Osteocyte (in vitro differentiated cells): Measurements from ENCODE around the gene MYO10. TPM values are rescaled to one million over a fixed set of nuclear protein-coding genes. Genes with fewer than 3 reads are reported as not detected.

Experiments used
- DNase-seq: peaks from one replicate; pipeline ENCODE4 v3.0.0; 2021; ENCODE audit warnings: mixed read lengths; ENCODE audit not compliant: unreplicated experiment; ENCODE audit errors: extremely low spot score
- H3K27ac Mint-ChIP-seq: one replicate; pipeline ENCODE4 v1.8.0; 2021; ENCODE audit warnings: mild to moderate bottlenecking, mixed read lengths; ENCODE audit not compliant: unreplicated experiment
- H3K27me3 Mint-ChIP-seq: one replicate; pipeline ENCODE4 v1.8.0; 2021; ENCODE audit warnings: mixed read lengths; ENCODE audit not compliant: unreplicated experiment
- H3K36me3 Mint-ChIP-seq: one replicate; pipeline ENCODE4 v1.8.0; 2021; ENCODE audit warnings: mixed read lengths; ENCODE audit not compliant: unreplicated experiment
- H3K4me1 Mint-ChIP-seq: one replicate; pipeline ENCODE4 v1.8.0; 2021; ENCODE audit warnings: mixed read lengths; ENCODE audit not compliant: unreplicated experiment
- H3K4me3 Mint-ChIP-seq: one replicate; pipeline ENCODE4 v1.8.0; 2021; ENCODE audit warnings: mild to moderate bottlenecking, moderate library complexity, mixed read lengths; ENCODE audit not compliant: unreplicated experiment
- H3K9me3 Mint-ChIP-seq: one replicate; pipeline ENCODE4 v1.8.0; 2021; ENCODE audit warnings: mixed read lengths; ENCODE audit not compliant: unreplicated experiment
- total RNA-seq: library from RNA; stranded (reverse); gene quantifications from 2 replicates; pipeline ENCODE4 v1.2.1, GENCODE V29; 2021
- TF ChIP-seq, protein P1 (sequence below): fragments of 200-600 bp; sonication (generic); IDR thresholded peaks from 2 replicates; pipeline ENCODE4 v1.5.0; 2021; ENCODE audit warnings: antibody characterized with exemption, mild to moderate bottlenecking, moderate library complexity

Gene MYO10
- total RNA-seq, 1 donor from 2014 or later, result 87.8 TPM

DNA sequence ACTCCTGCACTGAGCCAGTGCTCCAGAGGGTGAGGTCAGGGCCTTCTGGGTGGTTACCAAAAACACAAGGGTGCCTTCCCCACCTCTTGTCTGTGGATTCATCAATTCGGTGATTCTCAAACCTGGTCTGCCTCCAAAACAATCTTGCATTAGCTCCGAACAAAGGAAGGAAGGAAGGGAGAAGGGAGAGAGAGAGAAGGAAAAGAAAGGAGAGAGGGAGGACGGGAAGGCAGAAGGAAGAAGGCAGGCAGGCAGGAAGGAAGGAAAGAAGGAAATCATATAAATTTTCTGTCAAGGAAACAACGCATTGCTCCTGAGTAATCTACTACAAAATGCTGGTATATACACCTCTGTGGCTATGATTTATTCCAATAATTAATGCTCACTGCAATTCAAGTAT lies 39.3 kb downstream of the MYO10 start:
- Mint-ChIP-seq H3K4me1 (peaks cover 74% of the 10 kb centered on the region), H3K9me3 (no peaks in the 10 kb centered on the region), H3K27me3 (no peaks in the 10 kb centered on the region), H3K36me3 (no peaks in the 10 kb centered on the region), H3K27ac (peak overlapping the region; percentile 1), H3K4me3 (no peak overlapping the region)
- TF ChIP-seq, protein P1, sequence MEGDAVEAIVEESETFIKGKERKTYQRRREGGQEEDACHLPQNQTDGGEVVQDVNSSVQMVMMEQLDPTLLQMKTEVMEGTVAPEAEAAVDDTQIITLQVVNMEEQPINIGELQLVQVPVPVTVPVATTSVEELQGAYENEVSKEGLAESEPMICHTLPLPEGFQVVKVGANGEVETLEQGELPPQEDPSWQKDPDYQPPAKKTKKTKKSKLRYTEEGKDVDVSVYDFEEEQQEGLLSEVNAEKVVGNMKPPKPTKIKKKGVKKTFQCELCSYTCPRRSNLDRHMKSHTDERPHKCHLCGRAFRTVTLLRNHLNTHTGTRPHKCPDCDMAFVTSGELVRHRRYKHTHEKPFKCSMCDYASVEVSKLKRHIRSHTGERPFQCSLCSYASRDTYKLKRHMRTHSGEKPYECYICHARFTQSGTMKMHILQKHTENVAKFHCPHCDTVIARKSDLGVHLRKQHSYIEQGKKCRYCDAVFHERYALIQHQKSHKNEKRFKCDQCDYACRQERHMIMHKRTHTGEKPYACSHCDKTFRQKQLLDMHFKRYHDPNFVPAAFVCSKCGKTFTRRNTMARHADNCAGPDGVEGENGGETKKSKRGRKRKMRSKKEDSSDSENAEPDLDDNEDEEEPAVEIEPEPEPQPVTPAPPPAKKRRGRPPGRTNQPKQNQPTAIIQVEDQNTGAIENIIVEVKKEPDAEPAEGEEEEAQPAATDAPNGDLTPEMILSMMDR, result no peak
- no peak for DNase-seq

DNA sequence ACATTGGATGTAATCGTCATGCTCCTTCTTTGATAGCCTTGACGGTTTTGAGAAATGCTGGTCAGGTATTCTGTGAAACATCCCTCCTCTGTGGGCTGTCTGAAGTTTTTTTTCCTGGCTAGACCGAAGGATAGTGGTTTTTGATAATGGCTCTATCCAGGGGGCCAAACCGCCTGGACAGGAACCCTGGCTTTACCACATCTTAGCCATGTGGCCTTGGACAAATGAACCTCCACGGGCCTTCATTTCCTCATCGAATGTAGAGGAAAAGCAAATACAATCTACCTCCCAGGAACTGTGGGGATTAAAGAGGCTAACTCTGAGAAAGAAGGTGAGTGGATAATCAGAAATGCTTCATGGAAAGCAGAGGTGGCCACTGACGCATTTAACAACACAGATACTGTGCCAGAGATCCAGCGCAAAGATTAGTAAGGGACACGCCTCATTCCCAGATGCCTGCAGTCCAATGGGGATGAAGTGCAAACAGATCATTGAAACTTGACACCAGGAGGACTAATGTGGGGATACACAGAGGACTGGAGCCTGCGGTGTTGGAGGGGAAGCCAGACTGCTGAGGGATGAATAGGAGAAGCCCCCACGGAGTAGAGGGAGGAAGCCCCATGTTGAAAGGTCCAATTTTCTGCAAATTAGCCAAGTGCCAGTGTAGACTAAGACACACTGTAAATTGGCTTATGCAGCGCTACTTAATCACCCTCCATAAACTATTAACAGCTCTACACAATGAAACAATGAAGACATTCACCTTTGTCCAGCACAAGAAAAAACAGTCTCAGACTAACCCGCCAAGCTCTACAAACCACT lies 41.6 kb downstream of the MYO10 start:
- no peaks in the 10 kb centered on the region for H3K27me3 Mint-ChIP-seq
- no peak for DNase-seq
- no peak overlapping the region for H3K4me3 Mint-ChIP-seq
- H3K9me3 Mint-ChIP-seq, result no peaks in the 10 kb centered on the region
- peaks cover 2% of the 10 kb centered on the region for H3K36me3 Mint-ChIP-seq
- TF ChIP-seq, protein P1, result no peak
- H3K4me1 Mint-ChIP-seq, result peaks cover 78% of the 10 kb centered on the region
- peak overlapping the region; percentile 58 for H3K27ac Mint-ChIP-seq

DNA sequence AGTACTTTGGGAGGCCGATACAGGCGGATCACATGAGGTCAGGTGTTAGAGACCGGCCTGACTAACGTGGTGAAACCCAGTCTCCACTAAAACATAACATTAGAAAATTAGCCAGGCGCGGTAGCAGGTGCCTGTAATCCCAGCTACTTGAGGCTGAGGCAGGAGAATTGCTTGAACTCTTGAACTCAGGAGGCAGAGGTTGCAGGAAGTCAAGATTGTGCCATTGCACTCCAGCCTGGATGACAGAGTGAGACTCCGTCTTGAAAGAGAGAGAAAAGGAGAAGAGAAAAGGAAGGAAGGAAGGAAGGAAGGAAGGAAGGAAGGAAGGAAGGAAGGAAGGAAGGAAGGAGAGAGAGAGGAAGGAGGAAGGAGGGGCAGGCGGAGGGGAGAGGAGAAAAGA lies 45.1 kb downstream of the MYO10 start:
- Mint-ChIP-seq H3K36me3 (peaks cover 2% of the 10 kb centered on the region), H3K27ac (no peak overlapping the region), H3K9me3 (no peaks in the 10 kb centered on the region), H3K4me3 (no peak overlapping the region), H3K4me1 (peaks cover 87% of the 10 kb centered on the region), H3K27me3 (no peaks in the 10 kb centered on the region)
- TF ChIP-seq, protein P1, result no peak
- no peak for DNase-seq

DNA sequence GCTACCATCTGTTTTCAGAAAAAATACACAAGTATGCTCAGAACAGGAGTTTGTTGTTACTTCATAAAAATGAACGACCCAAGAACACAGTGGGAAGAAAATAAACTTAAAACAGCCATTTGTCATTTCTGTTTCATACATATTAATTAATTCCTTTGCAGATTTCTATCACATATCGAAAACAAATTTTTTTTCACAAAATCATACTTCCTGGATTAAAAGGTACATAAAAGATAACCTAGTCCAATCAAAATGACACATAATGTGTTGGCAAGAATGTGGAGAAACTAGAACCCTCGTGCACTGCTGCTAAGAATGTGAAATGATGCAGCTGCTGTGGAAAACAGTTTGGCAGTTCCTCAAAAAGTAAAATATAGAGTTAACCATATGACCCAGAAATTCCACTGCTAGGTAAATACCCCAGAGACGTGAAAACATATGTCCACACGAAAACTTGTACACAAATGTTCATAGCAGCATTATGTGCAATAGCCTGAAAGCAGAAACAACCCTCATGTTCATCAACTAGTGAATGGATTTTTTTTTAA lies 46.0 kb downstream of the MYO10 start:
- TF ChIP-seq, protein P1, result no peak
- no peak for DNase-seq
- Mint-ChIP-seq H3K4me1 (peaks cover 87% of the 10 kb centered on the region), H3K27ac (peak overlapping the region; percentile 96), H3K27me3 (no peaks in the 10 kb centered on the region), H3K9me3 (no peaks in the 10 kb centered on the region), H3K36me3 (peaks cover 2% of the 10 kb centered on the region), H3K4me3 (no peak overlapping the region)

DNA sequence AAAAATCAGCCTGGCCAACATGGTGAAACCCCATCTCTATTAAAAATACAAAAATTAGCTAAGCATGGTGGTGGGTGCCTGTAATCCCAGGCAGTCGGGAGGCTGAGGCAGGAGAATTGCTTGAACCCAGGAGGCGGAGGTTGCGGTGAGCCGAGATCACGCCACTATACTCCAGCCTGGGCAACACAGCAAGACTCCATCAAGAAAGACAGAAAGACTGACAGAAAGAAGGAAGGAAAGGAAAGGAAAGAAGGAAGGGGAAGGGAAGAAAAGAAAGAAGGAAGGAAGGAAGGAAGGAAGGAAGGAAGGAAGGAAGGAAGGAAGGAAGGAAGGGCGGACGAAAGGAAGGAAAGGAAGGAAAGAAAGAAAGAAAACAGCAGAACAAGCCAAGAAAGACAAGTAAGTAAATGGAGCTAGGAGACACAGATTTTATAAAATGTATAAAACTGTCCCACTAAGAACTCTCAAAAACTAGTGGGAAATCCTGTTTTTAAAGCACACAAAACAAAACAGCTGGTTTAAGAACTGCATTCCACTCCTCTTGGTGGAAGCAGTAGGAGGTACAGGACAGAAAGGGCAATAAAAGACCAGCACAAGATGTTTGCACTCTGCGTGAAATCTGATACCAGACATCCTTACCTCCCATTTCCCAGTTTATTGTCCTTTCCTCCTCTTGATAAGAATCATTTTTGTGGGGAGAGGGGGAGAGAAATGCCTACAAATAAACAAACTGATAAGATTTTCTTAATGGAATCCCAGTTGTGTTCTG lies 46.7 kb downstream of the MYO10 start:
- peak overlapping the region; percentile 96 for H3K27ac Mint-ChIP-seq
- peak overlapping the region; percentile 55 for H3K4me3 Mint-ChIP-seq
- no peaks in the 10 kb centered on the region for H3K27me3 Mint-ChIP-seq
- peaks cover 2% of the 10 kb centered on the region for H3K36me3 Mint-ChIP-seq
- H3K4me1 Mint-ChIP-seq, result peaks cover 87% of the 10 kb centered on the region
- TF ChIP-seq, protein P1, result no peak
- DNase-seq, result no peak
- H3K9me3 Mint-ChIP-seq, result no peaks in the 10 kb centered on the region
